BLaER1 treated with 17β-estradiol and CSF1 and Interleukin-3, amounts not matched to agents 10 nM and 100 nM (cell line): ENCODE data around the gene CRYL1.

Experiments used
- H3K27ac ChIP-seq, 11 experiments: shearing (Covaris generic); formaldehyde crosslinking; 2 replicates each; pipeline ENCODE4 v1.8.1; 2022
- H3K27me3 ChIP-seq, 11 experiments: shearing (Covaris generic); formaldehyde crosslinking; 2 replicates each; pipeline ENCODE4 v1.8.1; 2022
- H3K36me3 ChIP-seq, 11 experiments: shearing (Covaris generic); formaldehyde crosslinking; 2 replicates each; pipeline ENCODE4 v1.8.1; 2022
- H3K4me1 ChIP-seq, 10 experiments: shearing (Covaris generic); formaldehyde crosslinking; 2 replicates each; pipeline ENCODE4 v1.8.1; 2022
- H3K4me2 ChIP-seq, 11 experiments: shearing (Covaris generic); formaldehyde crosslinking; 2 replicates each; pipeline ENCODE4 v1.8.1; 2022
- H3K4me3 ChIP-seq, 10 experiments: shearing (Covaris generic); formaldehyde crosslinking; 2 replicates each; pipeline ENCODE4 v1.8.1; 2022
- H3K9ac ChIP-seq, 11 experiments: shearing (Covaris generic); formaldehyde crosslinking; 2 replicates each; pipeline ENCODE4 v1.8.1; 2022
- H3K9me3 ChIP-seq, 11 experiments: shearing (Covaris generic); formaldehyde crosslinking; replicated peaks in 1 of 11; 2 replicates each; pipeline ENCODE4 v1.8.1; 2022
- H4K20me1 ChIP-seq, 11 experiments: shearing (Covaris generic); formaldehyde crosslinking; 2 replicates each; pipeline ENCODE4 v1.8.1; 2022
- Cebpa-rat ChIP-seq, 11 experiments: shearing (Covaris generic); IDR thresholded peaks; 2 replicates each; pipeline ENCODE4 v1.8.1; 2022

The CRYL1 gene

GRCh38 chr13:20475927-20476691 is 49.5 kb downstream of the CRYL1 start:
- H4K20me1 ChIP-seq: no peaks in the 10 kb centered on the region

DNA sequence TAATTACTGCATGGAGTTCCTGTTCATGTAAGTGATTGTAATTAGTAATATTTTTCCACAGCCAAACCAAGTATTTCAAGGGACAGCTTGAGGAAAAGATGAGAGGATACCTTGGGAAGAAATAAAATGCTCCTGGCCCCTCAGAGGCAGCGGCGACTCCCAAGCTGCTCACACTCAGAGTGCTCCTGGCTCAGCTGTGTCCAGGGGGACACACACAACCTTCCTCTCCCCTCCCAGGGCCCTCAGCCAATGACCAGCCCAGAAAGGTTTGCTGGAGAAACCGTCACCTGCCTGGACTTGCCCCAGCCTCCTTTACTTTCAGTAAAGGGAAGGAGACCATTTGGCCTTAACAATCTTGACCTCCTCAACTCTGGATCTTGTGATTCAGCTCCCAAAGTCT is 51.1 kb downstream of the CRYL1 start:
- peak overlapping the region in 9 of 11 experiments; percentile 29 to 98 (median 82); a peak in 13 of 22 replicates for H3K4me2 ChIP-seq
- no peak overlapping the region for H3K9ac ChIP-seq
- H3K27me3 ChIP-seq: no peaks in the 10 kb centered on the region
- peak overlapping the region in 5 of 11 experiments; percentile 54 to 85 (median 78); a peak in 9 of 22 replicates for H3K27ac ChIP-seq
- no peak overlapping the region for H3K4me3 ChIP-seq
- peaks cover 14 to 66% (median 54%) of the 10 kb centered on the region in 10 experiments for H3K4me1 ChIP-seq
- H3K36me3 ChIP-seq: peaks cover 0 to 23% (median 0%) of the 10 kb centered on the region in 11 experiments; a peak in 4 of 22 replicates
- no peak for TF ChIP-seq Cebpa-rat (IDR thresholded peaks at IDR 0.05)
- no peaks in the 10 kb centered on the region for H4K20me1 ChIP-seq
- H3K9me3 ChIP-seq: peaks cover 0 to 17% (median 7%) of the 10 kb centered on the region in 11 experiments; a peak in 8 of 22 replicates

More at GRCh38 chr13:20475927-20476691, 49.5 kb downstream of the CRYL1 start:
- TF ChIP-seq Cebpa-rat (IDR thresholded peaks at IDR 0.05): no peak
- Histone ChIP-seq H3K27me3 (no peaks in the 10 kb centered on the region), H3K9ac (peak overlapping the region in 10 of 11 experiments; percentile 10 to 77 (median 46); a peak in 16 of 22 replicates), H3K4me2 (peak overlapping the region; percentile 63 to 98 (median 82)), H3K4me3 (peak overlapping the region in 3 of 10 experiments; percentile 20 to 40 (median 28); a peak in 4 of 20 replicates), H3K4me1 (peaks cover 14 to 78% (median 59%) of the 10 kb centered on the region in 10 experiments), H3K9me3 (peaks cover 0 to 7% (median 0%) of the 10 kb centered on the region in 11 experiments; a peak in 6 of 22 replicates), H3K36me3 (peaks cover 0 to 24% (median 0%) of the 10 kb centered on the region in 11 experiments; a peak in 4 of 22 replicates), H3K27ac (peak overlapping the region in 9 of 11 experiments; percentile 9 to 85 (median 55); a peak in 15 of 22 replicates)

DNA sequence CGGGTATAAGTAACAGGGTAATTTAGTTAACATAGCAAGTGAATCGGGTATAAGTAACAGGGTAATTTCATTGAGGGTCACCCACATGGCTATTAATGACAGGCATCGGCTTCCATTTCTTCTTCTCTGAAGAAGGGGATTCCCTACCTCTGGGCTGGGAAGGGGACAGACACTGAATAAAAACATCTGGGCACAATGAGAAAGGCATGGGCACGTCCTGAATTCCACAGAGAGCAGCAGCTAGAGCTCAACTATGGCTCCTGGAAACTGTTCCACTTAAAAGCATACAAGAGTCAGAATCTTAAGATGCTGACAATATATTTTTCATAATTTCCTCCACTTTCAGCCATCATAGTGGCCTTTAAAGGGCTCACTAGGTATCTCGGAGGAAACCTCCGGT is 51.8 kb downstream of the CRYL1 start:
- peaks cover 0 to 26% (median 0%) of the 10 kb centered on the region in 11 experiments; a peak in 4 of 22 replicates for H3K36me3 ChIP-seq
- H4K20me1 ChIP-seq: no peaks in the 10 kb centered on the region
- TF ChIP-seq Cebpa-rat (IDR thresholded peaks at IDR 0.05): no peak
- no peaks in the 10 kb centered on the region for H3K27me3 ChIP-seq
- peak overlapping the region in 4 of 11 experiments; percentile 75 to 85 (median 80); a peak in 6 of 22 replicates for H3K27ac ChIP-seq
- H3K9ac ChIP-seq: no peak overlapping the region
- H3K9me3 ChIP-seq: peaks cover 0 to 17% (median 7%) of the 10 kb centered on the region in 11 experiments; a peak in 8 of 22 replicates
- no peak overlapping the region for H3K4me3 ChIP-seq
- H3K4me1 ChIP-seq: peaks cover 14 to 66% (median 53%) of the 10 kb centered on the region in 10 experiments
- H3K4me2 ChIP-seq: peak overlapping the region in 5 of 11 experiments; percentile 80 to 98 (median 87); a peak in 9 of 22 replicates

GRCh38 chr13:20473139-20473538 is 52.5 kb downstream of the CRYL1 start:
- Histone ChIP-seq H3K9me3 (peaks cover 0 to 17% (median 7%) of the 10 kb centered on the region in 11 experiments; a peak in 8 of 22 replicates), H3K9ac (no peak overlapping the region; a peak in 1 of 22 replicates), H3K27me3 (no peaks in the 10 kb centered on the region), H3K36me3 (peaks cover 0 to 33% (median 0%) of the 10 kb centered on the region in 11 experiments; a peak in 4 of 22 replicates), H3K4me2 (peak overlapping the region in 5 of 11 experiments; percentile 9 to 90 (median 82); a peak in 9 of 22 replicates), H3K4me3 (no peak overlapping the region), H4K20me1 (no peaks in the 10 kb centered on the region), H3K4me1 (peaks cover 14 to 66% (median 53%) of the 10 kb centered on the region in 10 experiments), H3K27ac (peak overlapping the region in 4 of 11 experiments; percentile 11 to 85 (median 38); a peak in 5 of 22 replicates)
- TF ChIP-seq Cebpa-rat (IDR thresholded peaks at IDR 0.05): no peak

- no peak overlapping the region for H3K9ac ChIP-seq
- no peak for TF ChIP-seq Cebpa-rat (IDR thresholded peaks at IDR 0.05)
These were observed 53.1 kb downstream of the CRYL1 start for GRCh38 chr13:20472531-20472930.

GRCh38 chr13:20470136-20470535 is 55.5 kb downstream of the CRYL1 start:
- no peak overlapping the region for H3K4me2 ChIP-seq
- H3K9ac ChIP-seq: no peak overlapping the region
- TF ChIP-seq Cebpa-rat (IDR thresholded peaks at IDR 0.05): no peak

More at GRCh38 chr13:20472531-20472930, 53.1 kb downstream of the CRYL1 start:
- Histone ChIP-seq H3K4me3 (no peak overlapping the region), H3K27me3 (no peaks in the 10 kb centered on the region), H3K27ac (peak overlapping the region in 4 of 11 experiments; percentile 9 to 85 (median 38); a peak in 7 of 22 replicates), H3K4me1 (peaks cover 14 to 67% (median 55%) of the 10 kb centered on the region in 10 experiments), H4K20me1 (no peaks in the 10 kb centered on the region), H3K36me3 (peaks cover 0 to 37% (median 0%) of the 10 kb centered on the region in 11 experiments; a peak in 4 of 22 replicates), H3K9me3 (peaks cover 0 to 19% (median 7%) of the 10 kb centered on the region in 11 experiments; a peak in 8 of 22 replicates), H3K4me2 (peak overlapping the region in 8 of 11 experiments; percentile 9 to 90 (median 44); a peak in 16 of 22 replicates)

DNA sequence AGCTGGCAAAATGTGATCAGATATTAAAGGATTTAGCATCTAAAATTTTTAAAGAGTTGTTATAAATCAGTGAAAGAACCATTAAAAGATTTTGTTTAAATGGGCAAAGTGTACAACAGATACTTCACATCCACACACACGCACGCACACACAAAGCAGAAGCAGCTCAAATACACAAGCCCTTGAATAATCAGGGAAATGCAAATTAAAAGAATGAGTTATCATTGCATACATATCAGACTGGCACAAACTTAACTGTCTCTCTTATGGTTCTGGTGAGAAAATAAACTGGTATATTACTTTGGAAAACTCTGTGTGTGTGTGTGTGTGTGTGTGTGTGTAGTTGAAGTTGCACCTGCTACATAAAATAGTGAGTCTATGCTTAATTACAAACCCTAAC is 59.3 kb downstream of the CRYL1 start:
- Histone ChIP-seq H3K36me3 (peaks cover 0 to 22% (median 0%) of the 10 kb centered on the region in 11 experiments; a peak in 3 of 22 replicates), H3K4me3 (no peak overlapping the region), H3K9me3 (peaks cover 0 to 17% (median 5%) of the 10 kb centered on the region in 11 experiments; a peak in 8 of 22 replicates), H3K4me1 (peaks cover 0 to 12% (median 5%) of the 10 kb centered on the region in 10 experiments; a peak in 17 of 20 replicates), H3K27me3 (no peaks in the 10 kb centered on the region), H3K9ac (no peak overlapping the region), H4K20me1 (no peaks in the 10 kb centered on the region), H3K27ac (no peak overlapping the region), H3K4me2 (no peak overlapping the region)
- no peak for TF ChIP-seq Cebpa-rat (IDR thresholded peaks at IDR 0.05)

More at GRCh38 chr13:20470136-20470535, 55.5 kb downstream of the CRYL1 start:
- Histone ChIP-seq H3K27ac (no peak overlapping the region), H3K4me3 (no peak overlapping the region), H3K4me1 (peaks cover 0 to 46% (median 33%) of the 10 kb centered on the region in 10 experiments; a peak in 15 of 20 replicates), H3K27me3 (no peaks in the 10 kb centered on the region), H3K9me3 (peaks cover 0 to 20% (median 7%) of the 10 kb centered on the region in 11 experiments; a peak in 8 of 22 replicates), H3K36me3 (peaks cover 0 to 37% (median 0%) of the 10 kb centered on the region in 11 experiments; a peak in 4 of 22 replicates), H4K20me1 (no peaks in the 10 kb centered on the region)

DNA sequence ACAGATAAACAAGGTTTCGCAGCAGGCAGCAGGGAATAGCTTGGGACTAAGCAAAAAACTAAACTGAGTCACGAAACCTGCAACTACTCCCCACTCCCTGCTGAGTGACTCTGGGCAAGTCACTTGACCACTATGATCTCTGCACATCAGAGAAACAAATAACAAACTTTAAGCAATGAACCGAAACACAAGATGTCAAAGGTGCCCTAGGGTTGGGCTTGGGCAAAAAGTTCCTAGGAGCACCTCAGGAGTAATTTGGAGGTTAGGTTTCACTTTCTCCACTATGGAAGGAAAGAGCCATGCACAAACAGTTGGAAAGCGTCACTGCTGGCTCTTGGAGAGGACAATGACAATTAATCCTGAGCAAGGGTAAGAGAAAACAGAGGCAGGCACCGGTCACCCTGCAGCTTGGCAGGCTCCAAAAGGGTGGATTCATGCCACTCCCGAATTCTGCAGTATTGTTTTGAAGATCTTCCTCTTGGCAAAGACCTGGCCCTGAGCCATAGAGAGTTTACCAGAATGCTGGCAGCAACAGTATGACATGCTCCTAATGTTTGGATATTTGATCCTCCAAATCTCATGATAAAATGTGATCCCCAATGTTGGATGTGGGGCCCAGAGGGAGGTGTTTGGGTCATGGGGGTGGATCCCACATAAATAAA is 60.3 kb downstream of the CRYL1 start:
- Histone ChIP-seq H3K27ac (no peak overlapping the region), H3K4me1 (peaks cover 7 to 19% (median 13%) of the 10 kb centered on the region in 10 experiments), H3K36me3 (peaks cover 0 to 22% (median 0%) of the 10 kb centered on the region in 11 experiments; a peak in 3 of 22 replicates), H3K4me2 (no peak overlapping the region), H3K27me3 (no peaks in the 10 kb centered on the region), H3K9ac (no peak overlapping the region), H4K20me1 (no peaks in the 10 kb centered on the region), H3K9me3 (peaks cover 0 to 14% (median 0%) of the 10 kb centered on the region in 11 experiments; a peak in 3 of 22 replicates), H3K4me3 (no peak overlapping the region)
- TF ChIP-seq Cebpa-rat (IDR thresholded peaks at IDR 0.05): no peak
